ENCODE data around the gene MACROD2. TPM values are rescaled to one million over a fixed set of nuclear protein-coding genes. Genes with fewer than 3 reads are reported as not detected.

MACROD2 gene
- total and polyA plus RNA-seq, 2 experiments from 2014 or later = 2.8 to 4.3 TPM

GRCh38 chr20:15676815-15677214 is 1681.5 kb downstream of the MACROD2 start:
- Histone ChIP-seq H3F3A (replicated peaks; ENCODE audit: low read depth) (no peaks in the 10 kb centered on the region), H3K79me2 (replicated peaks; ENCODE audit: insufficient read depth) (no peaks in the 10 kb centered on the region), H3K27me3 (ENCODE audit: insufficient read depth) (no peaks in the 10 kb centered on the region), H4K20me1 (replicated peaks; ENCODE audit: insufficient read depth) (no peaks in the 10 kb centered on the region), H3K9me2 (ENCODE audit: insufficient read depth) (peaks cover 9% of the 10 kb centered on the region; the same call in 1 of the 2 replicates), H3K4me1 (ENCODE audit: insufficient read depth) (no peaks in the 10 kb centered on the region), H3K27ac (ENCODE audit: low read depth) (no peak overlapping the region), H3K36me3 (ENCODE audit: insufficient read depth) (no peaks in the 10 kb centered on the region), H3K4me2 (no peak overlapping the region), H2AFZ (no peak overlapping the region), H3K4me3 (no peak overlapping the region)
- ATAC-seq (no peak), DNase-seq (ENCODE audit: low spot score) (no peak)
- H3K36me3 Mint-ChIP-seq (ENCODE audit: low read depth) = no peaks in the 10 kb centered on the region
- no peak overlapping the region for H3K27ac Mint-ChIP-seq
- H3K4me3 Mint-ChIP-seq = no peak overlapping the region
- TF ChIP-seq REST (IDR thresholded peaks at IDR 0.05; ENCODE audit: unreplicated experiment) = no peak
- no peak for TF ChIP-seq ZNF114 (CRISPR knock-in tag; IDR thresholded peaks at IDR 0.05)
- TF ChIP-seq ETS1 (IDR thresholded peaks at IDR 0.05) = no peak
- no peak for TF ChIP-seq ZNF462 (CRISPR knock-in tag; IDR thresholded peaks at IDR 0.05)
- no peak for TF ChIP-seq POLR2AphosphoS5 (IDR thresholded peaks at IDR 0.05; ENCODE audit: low read depth)
- TF ChIP-seq STAT1 (IDR thresholded peaks at IDR 0.05; ENCODE audit: unreplicated experiment) = no peak
- no peak for TF ChIP-seq NANOG (IDR thresholded peaks at IDR 0.05; ENCODE audit: borderline replicate concordance)
- no peak for TF ChIP-seq ZNF331 (CRISPR knock-in tag; IDR thresholded peaks at IDR 0.05; ENCODE audit: low read depth)
- TF ChIP-seq CREB1 (CRISPR knock-in tag; IDR thresholded peaks at IDR 0.05; ENCODE audit: low read depth) = no peak
- H3K9me3 Mint-ChIP-seq = no peaks in the 10 kb centered on the region
- no peaks in the 10 kb centered on the region for H3K27me3 Mint-ChIP-seq (ENCODE audit: insufficient read depth, low read depth, poor library complexity)
- no peaks in the 10 kb centered on the region for H3K4me1 Mint-ChIP-seq

Measured in GM23338 (cell line).